K562 (cell line): ENCODE measurements around the gene MACROD2. TPM values are rescaled to one million over a fixed set of nuclear protein-coding genes. Genes with fewer than 3 reads are reported as not detected.

Source experiments
- ATAC-seq: fragments of 200-7000 bp; cut with Tn5 transposase; 3 replicates; pipeline ENCODE4 v1.9.1; 2020; ENCODE audit warnings: moderate library complexity
- BruUV-seq: library from RNA; stranded (reverse); fragments of 400-500 nt; replicated peaks from 2 replicates; lab custom pipeline; 2021; lab: Mats Ljungman, UMichigan
- CTCF ChIA-PET: fragments of 300-600 bp; formaldehyde crosslinking; extraction: SDS; loops from one replicate; lab custom pipeline; 2021; ENCODE audit warnings: low intra/inter-chr PET ratio; lab: Yijun Ruan, JAX
- POLR2A ChIA-PET: fragments of 300-600, 350-650 bp; sonication (Branson Sonifier 250); formaldehyde crosslinking; extraction: SDS; loops from one replicate; lab custom pipeline; 2021; ENCODE audit warnings: antibody characterized with exemption, inconsistent platforms; lab: Yijun Ruan, JAX
- DNase-seq, 4 experiments: peaks; one replicate each; pipeline versions ENCODE4 v3.0.0 to v3.0.0-alpha.2; 2011 to 2018; ENCODE audit warnings: low spot score in 3 of 4, mixed read lengths in 3 of 4; ENCODE audit errors: extremely low read depth in 1 of 4
- FAIRE-seq: peaks from 2 replicates; lab custom pipeline; 2011; peaks lifted over from hg19 to GRCh38; lab: Jason Lieb, UNC
- H2AFZ ChIP-seq: 2 replicates; pipeline ENCODE4 v1.6.0; 2011; ENCODE audit warnings: low read depth, low read length, control low read depth, inconsistent platforms
- H3K27ac ChIP-seq: fragments of 200-600 bp; 3 replicates; pipeline ENCODE4 v1.8.0; 2011; ENCODE audit warnings: low read depth, mild to moderate bottlenecking, control low read depth, inconsistent platforms, low read length, moderate library complexity, mixed read lengths; ENCODE audit errors: extremely low read depth
- H3K27me3 ChIP-seq, 2 experiments: fragments of 300-600 bp in 1 of 2; 2 replicates in 1 of 2; 3 replicates in 1 of 2; pipeline versions ENCODE4 v1.6.0 to v1.8.0; 2011; ENCODE audit warnings: inconsistent platforms in 2 of 2, low read length in 2 of 2, mild to moderate bottlenecking in 1 of 2, mixed read lengths in 1 of 2, moderate library complexity in 1 of 2; ENCODE audit not compliant: control insufficient read depth in 2 of 2, insufficient read depth in 2 of 2
- H3K36me3 ChIP-seq: fragments of 300-600 bp; 3 replicates; pipeline ENCODE4 v1.8.0; 2011; ENCODE audit warnings: mild to moderate bottlenecking, low read length, inconsistent platforms; ENCODE audit not compliant: control insufficient read depth, insufficient read depth
- H3K4me1 ChIP-seq, 2 experiments: fragments of 200-600 bp in 1 of 2; replicated peaks in 1 of 2; 2 replicates in 1 of 2; 3 replicates in 1 of 2; pipeline versions ENCODE4 v1.5.1 to v1.8.0; 2011; ENCODE audit warnings: inconsistent platforms in 2 of 2, low read length in 2 of 2, mild to moderate bottlenecking in 1 of 2, mixed read lengths in 1 of 2, moderate library complexity in 1 of 2; ENCODE audit not compliant: control insufficient read depth in 2 of 2, insufficient read depth in 2 of 2
- H3K4me2 ChIP-seq: 2 replicates; pipeline ENCODE4 v1.6.1; 2011; ENCODE audit warnings: low read length, control low read depth, inconsistent platforms, mixed read lengths; ENCODE audit not compliant: insufficient read depth
- H3K4me3 ChIP-seq: fragments of 200-600 bp; sonication (generic), shearing (Covaris generic); 2 replicates; pipeline ENCODE4 v1.5.1; 2016; ENCODE audit warnings: control low read depth, inconsistent platforms
- H3K79me2 ChIP-seq: fragments of 200-600 bp; 3 replicates; pipeline ENCODE4 v1.8.0; 2011; ENCODE audit warnings: low read length, inconsistent platforms; ENCODE audit not compliant: control insufficient read depth, insufficient read depth
- H3K9ac ChIP-seq, 2 experiments: 2 replicates each; pipeline versions ENCODE4 v1.6.0 to v1.6.1; 2011; ENCODE audit warnings: low read depth in 2 of 2, low read length in 2 of 2, control low read depth in 1 of 2, inconsistent platforms in 1 of 2, mild to moderate bottlenecking in 1 of 2, mixed read lengths in 1 of 2; ENCODE audit not compliant: insufficient read depth in 1 of 2
- H3K9me1 ChIP-seq: one replicate; pipeline ENCODE4 v1.6.0; 2011; ENCODE audit warnings: inconsistent platforms, mild to moderate bottlenecking, low read length, moderate library complexity; ENCODE audit not compliant: control insufficient read depth, insufficient read depth
- H3K9me3 ChIP-seq: replicated peaks from 2 replicates; pipeline ENCODE4 v1.5.1; 2011; ENCODE audit warnings: low read depth, low read length, inconsistent platforms; ENCODE audit not compliant: control insufficient read depth, insufficient read depth
- H4K20me1 ChIP-seq: replicated peaks from 2 replicates; pipeline ENCODE4 v1.6.1; 2011; ENCODE audit warnings: low read length, inconsistent platforms, mixed read lengths; ENCODE audit not compliant: control insufficient read depth, insufficient read depth
- CBX8 ChIP-seq: fragments of 200-600 bp; sonication (generic); IDR thresholded peaks from 2 replicates; pipeline ENCODE4 v1.6.1; 2012; ENCODE audit warnings: borderline replicate concordance, mixed run types, low read depth, mild to moderate bottlenecking, moderate library complexity, mixed read lengths, low read length, control low read depth, inconsistent platforms; ENCODE audit not compliant: poor library complexity, severe bottlenecking; ENCODE audit errors: extremely low read depth
- CEBPG ChIP-seq, 3 experiments: fragments of 200-800 bp in 1 of 3; sonication (Bioruptor generic) in 1 of 3; sonication (generic) in 1 of 3; formaldehyde crosslinking in 1 of 3; IDR thresholded peaks in 2 of 3; conservative IDR thresholded peaks in 1 of 3; 2 replicates each; pipeline versions ENCODE4 v1.6.1 to v1.8.0; 2016 to 2022; ENCODE audit warnings: missing compliant biosample characterization in 2 of 3, missing genetic modification characterization in 2 of 3, mild to moderate bottlenecking in 1 of 3, missing genetic modification reagents in 1 of 3
- NBN ChIP-seq: fragments of 450-650 bp; IDR thresholded peaks from 2 replicates; pipeline ENCODE4 v1.6.1; 2016; ENCODE audit warnings: low read depth, mild to moderate bottlenecking
- PBX2 ChIP-seq, 2 experiments: IDR thresholded peaks in 1 of 2; conservative IDR thresholded peaks in 1 of 2; 2 replicates each; pipeline ENCODE4 v1.6.1; 2016; ENCODE audit warnings: low read depth in 2 of 2, mild to moderate bottlenecking in 1 of 2, missing compliant biosample characterization in 1 of 2, missing genetic modification characterization in 1 of 2, moderate library complexity in 1 of 2
- PPARD ChIP-seq: fragments of 250-450 bp; sonication (Bioruptor Pico); IDR thresholded peaks from 2 replicates; pipeline ENCODE4 v1.8.0; 2022; ENCODE audit warnings: inconsistent platforms, mild to moderate bottlenecking, moderate library complexity
- RBM14 ChIP-seq: fragments of 200-400 bp; formaldehyde crosslinking; IDR thresholded peaks from 2 replicates; pipeline ENCODE4 v1.6.1; 2018; ENCODE audit warnings: low read depth, mild to moderate bottlenecking, low read length, moderate library complexity, borderline replicate concordance; ENCODE audit not compliant: insufficient read depth
- SRSF9 ChIP-seq: fragments of 200-400 bp; formaldehyde crosslinking; IDR thresholded peaks from 2 replicates; pipeline ENCODE4 v1.6.1; 2017; ENCODE audit warnings: low read depth, low read length, borderline replicate concordance
- ZKSCAN1 ChIP-seq: fragments of 150-350 bp; IDR thresholded peaks from 2 replicates; pipeline ENCODE4 v1.6.1; 2016; ENCODE audit warnings: low read depth, low read length
- ZNF217 ChIP-seq: sonication (generic); formaldehyde crosslinking; IDR thresholded peaks from 2 replicates; pipeline ENCODE4 v1.8.0; 2022; ENCODE audit warnings: mild to moderate bottlenecking, missing genetic modification reagents
- ZNF311 ChIP-seq: fragments of 250-450 bp; sonication (Bioruptor Pico); IDR thresholded peaks from 2 replicates; pipeline ENCODE4 v1.4.0; 2020; ENCODE audit warnings: mild to moderate bottlenecking, moderate library complexity
- WGBS: fragments of 100-300 bp; shearing (Covaris generic); methylation state at CpG from one replicate; pipeline ENCODE4 v1.1.6; 2016; ENCODE audit warnings: low coverage, mixed read lengths; ENCODE audit not compliant: insufficient coverage; ENCODE audit errors: missing lambda C conversion rate; 5-methylcytosine and 5-hydroxymethylcytosine counted together
- in situ Hi-C: fragments of 300-500 bp; cut with MboI; formaldehyde crosslinking; loops from 4 replicates; pipeline ENCODE4 v1.15.0; 2018; ENCODE audit warnings: inconsistent platforms, mixed read lengths
- intact Hi-C: fragments of 100-400 bp; cut with micrococcal nuclease; formaldehyde crosslinking; loops from 2 replicates; pipeline ENCODE4 v1.14.2; 2022
- polyA plus RNA-seq, 8 experiments: library from polyadenylated mRNA; depleted of rRNA in 4 of 8; stranded (reverse) in 5 of 8; unstranded in 3 of 8; fragments of >200 nt; fragmentation: Nextera tagmentation in 2 of 8; fragmentation: Illumina TruSeq in 1 of 8; extraction: Ambion mirVana in 2 of 8; extraction: Trizol in 1 of 8; gene quantifications; 2 replicates each; pipeline versions ENCODE4 v1.2.1 to v1.2.3, GENCODE V29; 2011 to 2014; ENCODE audit warnings: inconsistent platforms in 1 of 8, missing spikeins in 1 of 8
- total RNA-seq, 7 experiments: library from RNA; depleted of rRNA in 6 of 7; stranded (reverse); fragments of >200 nt in 6 of 7; fragmentation: Illumina TruSeq in 2 of 7; extraction: Trizol in 2 of 7; gene quantifications; 2 replicates each; pipeline versions ENCODE4 v1.2.1 to v1.2.3, GENCODE V29; 2011 to 2021; ENCODE audit warnings: low replicate concordance in 1 of 7

Gene MACROD2
- total and polyA plus RNA-seq, 9 of the 15 experiments (the other 6 are each of a cell fraction or from before 2014, with no cell fraction given), result not detected

GRCh38 chr20:15406072-15406471 lies 1410.8 kb downstream of the MACROD2 start (continued):
- TF ChIP-seq PBX2 (CRISPR knock-in tag; IDR thresholded peaks at IDR 0.05; ENCODE audit: low read depth) (no peak), PBX2 (tag; conservative IDR thresholded peaks at IDR 0.05; ENCODE audit: low read depth) (no peak)

- BruUV-seq, result no TSS peak
These were observed 1416.5 kb downstream of the MACROD2 start for GRCh38 chr20:15411781-15412180.

More at GRCh38 chr20:15411781-15412180, 1416.5 kb downstream of the MACROD2 start:
- H3K79me2 ChIP-seq, result no peaks in the 10 kb centered on the region
- 4% methylated on average over 3 of the region's 3 CpGs for WGBS
- no peaks in the 10 kb centered on the region for H3K9me3 ChIP-seq
- H3K9ac ChIP-seq, result no peak overlapping the region
- POLR2A ChIA-PET, result no interaction called here
- CTCF ChIA-PET, result no interaction called here
- no peaks in the 10 kb centered on the region for H3K9me1 ChIP-seq
- no peaks in the 10 kb centered on the region for H4K20me1 ChIP-seq
- no peak for FAIRE-seq
- DNase-seq, result no peak
- H3K4me2 ChIP-seq, result no peak overlapping the region
- no peak overlapping the region for H3K4me3 ChIP-seq
- H3K27ac ChIP-seq, result no peak overlapping the region
- H3K36me3 ChIP-seq, result no peaks in the 10 kb centered on the region
- TF ChIP-seq RBM14 (no peak), SRSF9 (no peak), CBX8 (no peak), ZNF311 (no peak), ZKSCAN1 (no peak), NBN (no peak), CEBPG (CRISPR knock-in tag; IDR thresholded peaks at IDR 0.05) (no peak), CEBPG (tag; conservative IDR thresholded peaks at IDR 0.05 in 1 of 2, IDR thresholded peaks at IDR 0.05 in 1 of 2) (no peak), PPARD (CRISPR knock-in tag) (no peak), ZNF217 (no peak)
- in situ Hi-C loops, result no loop called here
- no peak for ATAC-seq
- H2AFZ ChIP-seq, result no peak overlapping the region
- intact Hi-C loops, result no loop called here
- H3K27me3 ChIP-seq, result no peaks in the 10 kb centered on the region
- no peaks in the 10 kb centered on the region for H3K4me1 ChIP-seq
